NCI-H2081 treated with DMSO at 0.1 percent for 48 hours (cell line): ENCODE measurements around the gene FAM83F.
A peak's percentile ranks its signal among the peaks of the same experiment; 100 is the strongest.

Source experiments
- DNase-seq: peaks from one replicate; lab custom pipeline; 2025; lab: John Stamatoyannopoulos, UW

FAM83F gene

GRCh38 chr22:39994041-39994565 is 651 bp upstream of the FAM83F start:
- DNase-seq: no peak

GRCh38 chr22:39995393-39996252 is 869 bp downstream of the FAM83F start:
- DNase-seq: no peak

GRCh38 chr22:39996732-39997131 is 2.0 kb downstream of the FAM83F start:
- no peak for DNase-seq

- no peak for DNase-seq
These were observed 2.7 kb downstream of the FAM83F start for GRCh38 chr22:39997421-39997820.

GRCh38 chr22:39997939-39998726 is 3.4 kb downstream of the FAM83F start:
- DNase-seq: peak; percentile 61

GRCh38 chr22:39999144-39999757 is 4.5 kb downstream of the FAM83F start:
- no peak for DNase-seq

- no peak for DNase-seq
These were observed 5.4 kb downstream of the FAM83F start for GRCh38 chr22:40000171-40000570.

- DNase-seq: no peak
These were observed 6.4 kb downstream of the FAM83F start for GRCh38 chr22:40001106-40001505.

- DNase-seq: no peak
These were observed 7.2 kb downstream of the FAM83F start for GRCh38 chr22:40001800-40002577.

- DNase-seq: no peak
These were observed 8.4 kb downstream of the FAM83F start for GRCh38 chr22:40002935-40003715.

- no peak for DNase-seq
These were observed 10.1 kb downstream of the FAM83F start for GRCh38 chr22:40004836-40005235.

GRCh38 chr22:40006641-40007040 is 11.9 kb downstream of the FAM83F start:
- no peak for DNase-seq

GRCh38 chr22:40007853-40008710 is 13.3 kb downstream of the FAM83F start:
- DNase-seq: no peak

- DNase-seq: no peak
These were observed 14.1 kb downstream of the FAM83F start for GRCh38 chr22:40008726-40009291.

- DNase-seq: no peak
These were observed 14.6 kb downstream of the FAM83F start for GRCh38 chr22:40009292-40009774.

GRCh38 chr22:40009951-40010671 is 15.4 kb downstream of the FAM83F start:
- DNase-seq: no peak

- no peak for DNase-seq
These were observed 16.0 kb downstream of the FAM83F start for GRCh38 chr22:40010746-40011145.

GRCh38 chr22:40014667-40015248 is 20.0 kb downstream of the FAM83F start:
- DNase-seq: no peak
